Right ventricle myocardium superior (tissue), 1 donor: ENCODE results near the gene GATA2. TPM values are rescaled to one million over a fixed set of nuclear protein-coding genes. Genes with fewer than 3 reads are reported as not detected.

Source experiments
- ATAC-seq: fragments of 200-7000 bp; cut with Tn5 transposase; one replicate; pipeline ENCODE4 v1.9.1; 2020; ENCODE audit warnings: mild to moderate bottlenecking; ENCODE audit not compliant: poor library complexity
- DNase-seq: peaks from one replicate; pipeline ENCODE4 v3.0.0-alpha.2; 2020
- intact Hi-C: fragments of 100-400 bp; cut with DNase I; formaldehyde crosslinking; loops from one replicate; pipeline ENCODE4 v1.11.2; 2022
- total RNA-seq: library from RNA; stranded (reverse); fragmentation: NEBNext Ultra II Directional; extraction: Animal tissue kit (Norgen Biotek cat#: 25700); gene quantifications from one replicate; pipeline ENCODE4 v1.2.1, GENCODE V29; 2021
- donor health status: DM: no; HTN: yes; CAD: no; lungs with severe emphysema.

The GATA2 gene
- total RNA-seq, 1 donor from 2014 or later = 8.3 TPM

DNA sequence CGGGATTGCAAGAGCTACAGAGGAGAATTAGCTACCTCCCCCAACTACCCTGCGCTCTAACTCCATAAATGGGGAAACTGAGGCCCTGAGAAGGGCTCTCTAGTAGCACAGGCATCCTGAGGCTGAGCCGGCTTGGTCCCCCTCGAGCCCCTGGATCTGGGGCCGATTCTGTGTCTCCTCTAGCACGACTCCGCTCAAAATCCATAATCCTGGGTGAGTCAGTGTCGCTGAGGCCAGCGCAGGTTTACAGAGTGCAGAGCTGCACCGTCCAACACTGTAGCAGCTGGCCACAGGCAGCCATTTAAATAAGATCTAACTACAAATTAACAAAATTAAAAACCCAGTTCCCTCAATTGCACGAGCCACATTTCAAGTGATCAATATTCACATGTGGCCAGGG is 10.8 kb downstream of the GATA2 start:
- intact Hi-C loops = loop anchor here (10.0 kb wide), 1 partner anchor 93 kb away; no protein-coding TSS in a partner anchor
- ATAC-seq = no peak
- peak; percentile 25 for DNase-seq

GRCh38 chr3:128481438-128481942 is 11.5 kb downstream of the GATA2 start:
- DNase-seq (peak; percentile 83), ATAC-seq (peak; percentile 50)
- intact Hi-C loops = loop anchor here (10.0 kb wide), 1 partner anchor 93 kb away; no protein-coding TSS in a partner anchor

DNA sequence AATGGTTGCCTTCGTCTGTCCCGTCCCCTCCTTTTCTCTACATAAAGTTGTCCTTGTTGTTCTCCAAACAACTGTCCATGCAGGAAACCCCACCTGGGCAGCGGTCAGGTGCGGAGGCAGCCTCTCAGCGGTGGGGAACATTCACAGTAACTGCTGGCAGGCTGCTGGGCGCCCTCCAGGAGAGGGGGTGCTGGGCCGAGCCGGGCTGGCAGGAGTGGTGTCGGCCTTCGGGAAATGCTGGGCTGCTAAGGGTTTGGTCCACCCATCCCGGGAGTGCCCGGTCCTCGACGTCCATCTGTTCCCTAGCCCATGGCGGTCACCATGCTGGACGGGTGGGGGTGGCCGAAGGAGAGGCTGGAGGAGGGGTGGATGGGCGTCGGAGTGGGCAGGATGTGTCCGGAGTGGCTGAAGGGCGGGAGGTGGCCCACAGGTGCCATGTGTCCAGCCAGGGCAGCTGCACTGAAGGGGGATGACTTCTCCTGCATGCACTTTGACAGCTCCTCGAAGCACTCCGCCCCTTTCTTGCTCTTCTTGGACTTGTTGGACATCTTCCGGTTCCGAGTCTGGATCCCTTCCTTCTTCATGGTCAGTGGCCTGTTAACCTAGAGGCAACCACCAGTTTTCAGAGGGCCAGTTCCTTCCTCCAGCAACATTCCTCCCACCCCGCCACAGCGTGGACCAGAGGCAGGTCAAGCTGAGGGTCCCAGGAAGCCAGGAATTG is 12.1 kb downstream of the GATA2 start:
- ATAC-seq (no peak), DNase-seq (peak; percentile 36)
- intact Hi-C loops = loop anchor here (10.0 kb wide), 1 partner anchor 94 kb away; no protein-coding TSS in a partner anchor

- ATAC-seq (peak; percentile 12), DNase-seq (peak; percentile 45)
- intact Hi-C loops = loop anchor here (10.0 kb wide), 1 partner anchor 95 kb away; no protein-coding TSS in a partner anchor
Observed at GRCh38 chr3:128480278-128480677, 12.7 kb downstream of the GATA2 start.

DNA sequence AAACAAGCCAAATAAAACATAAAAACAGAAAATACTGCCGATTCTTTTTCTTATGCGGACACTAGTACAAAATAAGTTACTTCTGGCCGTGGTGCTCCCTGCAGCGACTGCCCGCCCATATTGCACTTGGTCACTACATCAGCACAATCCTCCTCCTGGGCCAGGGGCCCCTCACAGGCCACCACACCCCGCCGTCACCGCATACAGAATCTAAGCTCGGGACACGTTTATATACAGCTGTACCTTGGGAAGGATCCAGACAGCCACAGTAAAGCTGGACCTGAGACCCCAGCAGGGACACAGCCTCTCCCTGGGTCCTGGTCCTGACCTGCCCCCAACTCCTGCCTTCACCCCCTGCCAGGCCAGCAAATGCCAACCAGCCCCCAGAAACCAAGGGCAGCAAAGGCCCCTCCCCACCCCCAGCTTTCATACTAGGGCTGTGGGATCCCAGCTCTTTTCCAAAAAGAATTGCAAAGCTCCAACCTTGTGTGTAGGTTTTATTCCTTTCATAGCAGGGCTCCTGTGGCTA is 13.4 kb downstream of the GATA2 start:
- DNase-seq = peak; percentile 13
- no peak for ATAC-seq
- intact Hi-C loops = loop anchor here (10.0 kb wide), 1 partner anchor 95 kb away; no protein-coding TSS in a partner anchor

- intact Hi-C loops = no loop called here
- ATAC-seq = no peak
- peak; percentile 10 for DNase-seq
Observed at GRCh38 chr3:128478576-128479506, 14.2 kb downstream of the GATA2 start.

DNA sequence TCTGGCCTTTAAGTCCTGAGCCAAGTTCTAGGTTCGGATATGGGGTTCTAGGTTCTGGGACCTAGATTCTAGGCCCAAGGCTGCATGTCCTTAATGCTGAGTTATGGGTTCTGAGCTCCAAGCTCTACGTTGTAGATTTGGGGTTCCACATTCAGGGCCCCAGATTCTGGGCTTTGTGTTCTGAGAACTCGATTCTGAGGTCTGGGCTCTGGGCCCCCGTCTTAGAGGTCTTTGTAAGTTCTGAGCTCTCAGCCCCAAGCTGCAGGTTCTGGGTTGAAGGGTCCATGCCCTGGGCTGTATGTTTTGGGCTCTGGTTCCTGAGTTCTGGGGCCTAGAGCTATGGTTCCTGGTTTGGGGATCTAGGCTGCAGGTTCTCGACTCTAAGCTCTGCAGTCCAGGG is 16.3 kb downstream of the GATA2 start:
- intact Hi-C loops = no loop called here
- ATAC-seq (no peak), DNase-seq (peak; percentile 13)

- intact Hi-C loops = no loop called here
- ATAC-seq (no peak), DNase-seq (no peak)
Observed at GRCh38 chr3:128475355-128475754, 17.6 kb downstream of the GATA2 start.

- intact Hi-C loops = no loop called here
- no peak for DNase-seq
- no peak for ATAC-seq
Observed at GRCh38 chr3:128473737-128474136, 19.3 kb downstream of the GATA2 start.

DNA sequence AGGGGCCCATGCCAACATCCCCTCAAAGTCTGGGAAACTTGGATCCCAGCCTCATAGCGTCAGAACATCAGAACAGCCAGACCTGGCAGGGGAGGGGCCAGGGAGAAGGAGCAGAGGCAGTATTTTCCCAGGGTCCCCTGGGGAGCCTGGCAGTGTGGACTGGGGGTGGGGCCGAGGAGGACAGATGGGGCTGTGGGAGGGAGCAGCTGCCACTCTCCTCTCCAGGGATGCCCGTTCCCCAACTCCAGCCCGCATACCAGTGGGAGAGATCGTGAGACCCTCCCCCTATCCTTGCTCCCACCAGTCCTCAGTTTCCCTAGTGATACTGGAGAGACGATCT is 19.9 kb downstream of the GATA2 start:
- ATAC-seq = no peak
- intact Hi-C loops = no loop called here
- DNase-seq = no peak

DNA sequence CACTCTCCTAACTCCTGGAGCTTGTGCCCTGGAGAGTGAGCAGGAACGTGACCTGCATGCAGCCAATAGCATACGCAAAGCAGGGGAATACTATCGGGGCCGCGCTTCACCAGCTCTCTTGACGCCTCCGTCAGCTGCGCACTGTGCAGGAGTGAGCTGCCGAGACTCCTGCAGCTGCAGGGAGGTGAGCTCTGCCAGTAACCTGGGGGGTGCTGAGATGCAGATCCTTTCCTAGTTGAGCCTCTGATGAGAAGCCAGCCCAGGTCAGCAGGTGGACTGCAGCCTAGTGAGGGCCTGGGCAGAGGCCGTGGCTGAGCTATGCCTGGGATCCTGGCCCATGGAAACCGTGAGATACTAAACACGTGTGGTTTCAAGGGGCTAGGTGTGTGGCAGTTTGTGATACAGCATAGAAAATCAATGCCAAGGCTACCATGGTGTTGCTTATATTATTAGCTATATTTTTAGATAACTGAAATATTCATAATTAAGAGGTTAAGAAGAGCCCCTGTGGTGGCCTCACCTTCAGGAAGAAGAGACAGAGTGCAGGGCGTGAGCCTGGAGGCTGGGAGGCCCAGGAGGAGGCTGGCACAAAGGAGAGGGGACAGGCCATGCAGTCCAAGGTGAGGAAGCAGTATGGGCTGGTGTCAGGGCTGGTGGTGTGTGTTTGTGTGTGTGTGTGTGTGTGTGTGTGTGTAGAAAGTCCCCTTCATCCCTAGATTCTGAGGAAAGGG is 20.4 kb downstream of the GATA2 start:
- intact Hi-C loops = no loop called here
- DNase-seq (no peak), ATAC-seq (no peak)

DNA sequence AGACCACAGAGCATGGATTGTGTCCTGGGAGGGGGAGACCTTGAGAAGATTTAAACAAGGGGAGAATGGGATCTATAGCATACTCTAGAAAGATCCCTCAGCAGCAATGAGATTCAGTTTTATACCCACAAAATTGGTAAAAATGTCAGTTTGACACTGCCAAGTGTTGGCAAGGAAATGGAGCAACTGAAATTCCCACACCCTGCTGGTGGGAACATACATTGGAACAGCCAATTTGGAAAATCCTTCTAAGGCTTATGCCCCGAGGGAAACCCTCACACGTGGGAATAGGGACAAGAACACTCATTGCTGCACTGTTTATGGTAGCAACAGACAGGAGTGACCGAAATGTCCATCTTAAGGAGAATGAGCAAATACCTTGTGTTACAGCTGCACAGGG is 21.3 kb downstream of the GATA2 start:
- no peak for ATAC-seq
- intact Hi-C loops = no loop called here
- no peak for DNase-seq

GRCh38 chr3:128471110-128471509 is 21.9 kb downstream of the GATA2 start:
- ATAC-seq = no peak
- DNase-seq = no peak
- intact Hi-C loops = no loop called here

- intact Hi-C loops = no loop called here
- ATAC-seq = no peak
- no peak for DNase-seq
Observed at GRCh38 chr3:128470134-128470899, 22.7 kb downstream of the GATA2 start.

DNA sequence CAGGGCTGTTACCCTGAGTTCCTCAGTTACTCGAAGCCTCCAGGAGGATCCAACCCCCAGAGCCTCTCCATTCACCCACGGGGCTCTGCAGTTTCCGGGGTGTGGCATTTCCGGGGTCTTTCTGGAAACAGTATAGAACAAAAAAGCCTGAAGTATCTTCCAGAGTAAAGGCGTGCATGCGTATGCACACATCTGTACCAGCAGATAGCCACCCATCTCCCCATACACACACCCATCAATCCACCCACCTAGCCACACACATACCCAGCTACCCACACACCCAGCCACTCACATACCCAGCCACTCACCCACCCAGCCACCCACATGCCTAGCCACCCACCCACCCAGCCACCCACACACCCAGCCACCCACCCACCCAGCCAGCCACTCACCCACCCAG is 23.4 kb downstream of the GATA2 start:
- intact Hi-C loops = no loop called here
- ATAC-seq = no peak

DNA sequence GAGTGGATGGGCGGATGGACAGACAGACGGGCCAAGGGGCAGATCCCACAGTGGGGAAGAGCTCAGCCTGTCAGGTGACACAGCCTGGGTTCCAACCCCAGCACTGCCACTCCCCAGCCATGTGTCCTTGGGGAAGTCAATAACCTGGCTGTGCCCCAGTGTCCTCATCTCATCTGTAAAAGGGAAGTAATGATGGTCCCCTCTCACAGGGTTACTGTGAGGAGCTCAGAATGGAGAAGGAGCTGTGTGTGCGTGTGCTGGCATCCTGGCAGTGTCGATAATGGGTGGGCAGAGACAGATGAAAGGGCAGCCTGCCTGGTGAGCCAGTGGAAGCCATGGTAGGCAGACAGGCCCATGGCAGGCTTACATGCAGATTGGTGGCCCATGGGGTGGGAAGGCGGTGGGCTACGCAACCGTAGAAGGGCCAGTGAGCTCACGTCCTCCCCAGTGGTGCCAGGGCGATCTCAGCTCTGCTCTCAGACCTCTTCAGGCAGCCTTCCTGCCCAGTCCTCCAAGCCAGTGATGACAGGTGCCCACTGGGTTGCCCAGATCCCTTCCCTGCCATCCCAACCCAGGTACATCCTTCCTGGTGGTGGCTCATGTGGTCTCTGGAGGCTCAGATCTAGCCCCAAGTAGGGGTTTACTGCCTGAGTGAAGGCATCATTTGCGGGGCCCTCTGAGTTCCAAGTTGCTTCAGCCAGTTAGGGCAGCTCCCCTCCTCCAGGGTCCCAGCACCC is 24.0 kb downstream of the GATA2 start:
- no peak for ATAC-seq
- no peak for DNase-seq
- intact Hi-C loops = no loop called here

More for the DNA sequence above, 23.4 kb downstream of the GATA2 start:
- no peak for DNase-seq

- no peak for ATAC-seq
- intact Hi-C loops = no loop called here
- no peak for DNase-seq
Observed at GRCh38 chr3:128468285-128468790, 24.7 kb downstream of the GATA2 start.
